Neuronal stem cell (in vitro differentiated cells): ENCODE results near the gene PTPRD.

Source experiments
- DNase-seq: peaks from one replicate; pipeline ENCODE4 v3.0.0-alpha.2; 2013; ENCODE audit warnings: low spot score
- H2AFZ ChIP-seq: one replicate; pipeline ENCODE4 v1.6.1; 2013; ENCODE audit warnings: mild to moderate bottlenecking, low read length, inconsistent platforms
- H2AK5ac ChIP-seq: 2 replicates; pipeline ENCODE4 v1.6.1; 2013; ENCODE audit warnings: low read depth, mild to moderate bottlenecking, inconsistent platforms, low read length, moderate library complexity, mixed read lengths
- H2BK120ac ChIP-seq: 2 replicates; pipeline ENCODE4 v1.6.1; 2013; ENCODE audit warnings: low read depth, mild to moderate bottlenecking, inconsistent platforms, low read length, moderate library complexity, mixed read lengths
- H2BK12ac ChIP-seq: one replicate; pipeline ENCODE4 v1.6.1; 2013; ENCODE audit warnings: low read length, inconsistent platforms
- H2BK15ac ChIP-seq: 2 replicates; pipeline ENCODE4 v1.6.1; 2013; ENCODE audit warnings: mild to moderate bottlenecking, low read length, inconsistent platforms, mixed read lengths
- H2BK5ac ChIP-seq: one replicate; pipeline ENCODE4 v1.6.1; 2013; ENCODE audit warnings: inconsistent platforms, mild to moderate bottlenecking, low read length, moderate library complexity
- H3K14ac ChIP-seq: one replicate; pipeline ENCODE4 v1.6.1; 2013; ENCODE audit warnings: low read length, inconsistent platforms
- H3K18ac ChIP-seq: 2 replicates; pipeline ENCODE4 v1.6.1; 2013; ENCODE audit warnings: low read length, inconsistent platforms
- H3K23ac ChIP-seq: 2 replicates; pipeline ENCODE4 v1.6.1; 2013; ENCODE audit warnings: low read depth, mild to moderate bottlenecking, mixed read lengths, low read length, inconsistent platforms; ENCODE audit not compliant: poor library complexity
- H3K27ac ChIP-seq: replicated peaks from 3 replicates; pipeline ENCODE4 v1.5.1; 2013; ENCODE audit warnings: low read length, inconsistent platforms
- H3K27me3 ChIP-seq, 3 experiments: 2 replicates each; pipeline ENCODE4 v1.6.1; 2013; ENCODE audit warnings: low read length in 3 of 3, mild to moderate bottlenecking in 2 of 3, inconsistent platforms in 1 of 3, low read depth in 1 of 3, mixed read lengths in 1 of 3, moderate library complexity in 1 of 3; ENCODE audit not compliant: control insufficient read depth in 3 of 3, insufficient read depth in 3 of 3
- H3K36me3 ChIP-seq, 2 donors: replicated peaks in 1 of 2; 2 replicates each; pipeline ENCODE4 v1.6.1; 2013; ENCODE audit warnings: low read length in 2 of 2; ENCODE audit not compliant: control insufficient read depth in 2 of 2, insufficient read depth in 2 of 2
- H3K4ac ChIP-seq: 2 replicates; pipeline ENCODE4 v1.6.1; 2013; ENCODE audit warnings: inconsistent platforms, mild to moderate bottlenecking, low read length, moderate library complexity
- H3K4me1 ChIP-seq, 2 donors: 1 replicate in 1 of 2; 2 replicates in 1 of 2; pipeline ENCODE4 v1.6.1; 2013; ENCODE audit warnings: low read length in 2 of 2, low read depth in 1 of 2; ENCODE audit not compliant: control insufficient read depth in 2 of 2, insufficient read depth in 1 of 2
- H3K4me2 ChIP-seq: one replicate; pipeline ENCODE4 v1.6.1; 2013; ENCODE audit warnings: mild to moderate bottlenecking, low read length, inconsistent platforms; ENCODE audit not compliant: insufficient read depth, poor library complexity, severe bottlenecking
- H3K4me3 ChIP-seq, 2 donors: 2 replicates each; pipeline ENCODE4 v1.5.1; 2013; ENCODE audit warnings: low read length in 2 of 2, mild to moderate bottlenecking in 2 of 2, inconsistent platforms in 1 of 2, moderate library complexity in 1 of 2
- H3K79me1 ChIP-seq: one replicate; pipeline ENCODE4 v1.6.1; 2013; ENCODE audit warnings: low read depth, mild to moderate bottlenecking, inconsistent platforms, low read length, moderate library complexity
- H3K9ac ChIP-seq: one replicate; pipeline ENCODE4 v1.6.1; 2013; ENCODE audit warnings: mild to moderate bottlenecking, low read depth, low read length, inconsistent platforms; ENCODE audit not compliant: poor library complexity
- H3K9me3 ChIP-seq, 2 donors: replicated peaks in 1 of 2; 2 replicates each; pipeline versions ENCODE3 to v1.6.1; 2013; ENCODE audit warnings: low read length in 2 of 2, mild to moderate bottlenecking in 2 of 2, inconsistent platforms in 1 of 2, low read depth in 1 of 2, mixed read lengths in 1 of 2, moderate library complexity in 1 of 2; ENCODE audit not compliant: control insufficient read depth in 2 of 2, insufficient read depth in 1 of 2
- H4K8ac ChIP-seq: one replicate; pipeline ENCODE4 v1.6.1; 2013; ENCODE audit warnings: low read depth, mild to moderate bottlenecking, inconsistent platforms, low read length, moderate library complexity
- H4K91ac ChIP-seq: one replicate; pipeline ENCODE4 v1.6.1; 2013; ENCODE audit warnings: low read length, low read depth, mild to moderate bottlenecking, inconsistent platforms; ENCODE audit not compliant: poor library complexity
- WGBS, 2 donors: extraction: QIAGEN DNeasy Blood & Tissue Kit; methylation state at CpG; one replicate each; pipeline ENCODE4 v1.1.7; 2013; ENCODE audit warnings: missing lambda C conversion rate in 2 of 2, mixed read lengths in 1 of 2; ENCODE audit not compliant: insufficient read length in 2 of 2, insufficient replicate concordance in 1 of 2; ENCODE audit errors: extremely low coverage in 2 of 2; 5-methylcytosine and 5-hydroxymethylcytosine counted together

PTPRD gene

DNA sequence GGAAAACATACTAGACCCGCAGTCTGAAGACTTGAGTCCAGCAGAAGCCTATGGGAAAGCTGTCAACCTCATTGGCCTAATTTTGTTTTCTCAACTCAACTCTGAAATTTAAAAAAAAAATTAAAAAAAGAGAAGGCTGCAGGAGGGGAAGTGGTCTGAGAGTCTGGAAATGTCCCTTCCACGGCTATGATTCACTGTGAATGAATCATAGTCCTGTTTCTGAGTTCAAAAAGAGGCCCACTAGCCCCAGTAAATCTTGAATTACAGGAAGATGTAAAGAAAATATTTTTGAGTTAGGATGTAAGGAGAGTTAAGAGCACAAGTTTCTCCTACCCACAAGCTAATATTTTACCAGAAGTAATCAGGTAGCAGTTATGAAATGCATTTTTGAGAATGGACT lies 2247.8 kb downstream of the PTPRD start:
- H3K9ac ChIP-seq = no peak overlapping the region
- H2BK12ac ChIP-seq = no peak overlapping the region
- H3K4ac ChIP-seq = no peak overlapping the region
- no peaks in the 10 kb centered on the region for H3K9me3 ChIP-seq
- no peaks in the 10 kb centered on the region for H3K27me3 ChIP-seq
- no peak overlapping the region for H4K91ac ChIP-seq
- no peak overlapping the region for H2AFZ ChIP-seq
- H3K27ac ChIP-seq = no peak overlapping the region
- H3K14ac ChIP-seq = no peak overlapping the region
- WGBS, 2 donors = no CpG with 5 or more reads among the region's 2 CpGs
- H2BK5ac ChIP-seq = no peak overlapping the region
- no peak overlapping the region for H3K4me3 ChIP-seq
- no peak overlapping the region for H2BK15ac ChIP-seq
- no peak for DNase-seq
- no peak overlapping the region for H3K23ac ChIP-seq
- H4K8ac ChIP-seq = no peak overlapping the region
- no peak overlapping the region for H2BK120ac ChIP-seq
- H3K4me2 ChIP-seq = no peak overlapping the region
- no peaks in the 10 kb centered on the region for H3K4me1 ChIP-seq
- no peak overlapping the region for H2AK5ac ChIP-seq
- no peak overlapping the region for H3K18ac ChIP-seq
- H3K79me1 ChIP-seq = no peaks in the 10 kb centered on the region
- no peaks in the 10 kb centered on the region for H3K36me3 ChIP-seq

DNA sequence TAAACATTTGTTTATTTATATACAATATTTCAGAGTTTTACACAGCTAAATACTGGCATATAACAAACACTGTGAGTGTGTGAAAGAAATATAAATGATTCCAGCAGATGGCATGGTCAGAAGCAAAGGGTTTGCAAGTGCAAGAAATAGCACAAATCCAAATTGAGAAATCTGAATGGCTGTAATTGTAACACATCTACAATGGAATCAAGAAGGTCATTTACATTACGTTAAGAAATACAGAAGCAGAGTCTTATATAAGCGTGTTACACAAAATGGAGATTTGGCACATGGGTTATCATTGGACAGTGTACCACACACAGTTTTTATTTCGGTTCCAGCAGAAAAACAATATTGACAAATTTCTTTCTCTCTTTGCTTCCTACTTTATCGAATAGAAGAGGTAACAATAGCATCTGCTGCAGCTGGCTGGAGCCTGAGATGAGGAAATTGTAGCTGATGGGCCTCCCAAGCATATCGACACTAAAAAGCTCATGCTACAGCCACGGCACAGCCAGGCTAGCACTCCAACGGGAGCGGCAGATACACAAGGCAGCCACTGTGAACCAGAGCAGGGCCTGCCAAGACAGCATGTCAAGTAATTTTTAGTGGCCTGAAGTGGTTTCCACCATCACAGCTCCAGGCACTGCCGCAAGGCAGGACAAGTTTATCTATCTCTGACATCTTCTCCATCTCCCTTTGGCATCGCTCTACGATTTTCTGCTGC lies 2248.6 kb downstream of the PTPRD start:
- Histone ChIP-seq H3K4me2 (no peak overlapping the region), H3K18ac (no peak overlapping the region), H3K9me3 (no peaks in the 10 kb centered on the region), H2AFZ (no peak overlapping the region), H4K8ac (no peak overlapping the region), H2BK15ac (no peak overlapping the region), H3K9ac (no peak overlapping the region), H2BK120ac (no peak overlapping the region), H3K27ac (no peak overlapping the region), H3K4me1 (no peaks in the 10 kb centered on the region), H2BK5ac (no peak overlapping the region), H3K14ac (no peak overlapping the region), H2AK5ac (no peak overlapping the region), H3K23ac (no peak overlapping the region), H3K4me3 (no peak overlapping the region), H4K91ac (no peak overlapping the region), H2BK12ac (no peak overlapping the region), H3K27me3 (no peaks in the 10 kb centered on the region), H3K79me1 (no peaks in the 10 kb centered on the region), H3K36me3 (peaks cover 0 to 1% of the 10 kb centered on the region in 2 donors), H3K4ac (no peak overlapping the region)
- DNase-seq = no peak
- no CpG with 5 or more reads among the region's 11 CpGs for WGBS, 2 donors

DNA sequence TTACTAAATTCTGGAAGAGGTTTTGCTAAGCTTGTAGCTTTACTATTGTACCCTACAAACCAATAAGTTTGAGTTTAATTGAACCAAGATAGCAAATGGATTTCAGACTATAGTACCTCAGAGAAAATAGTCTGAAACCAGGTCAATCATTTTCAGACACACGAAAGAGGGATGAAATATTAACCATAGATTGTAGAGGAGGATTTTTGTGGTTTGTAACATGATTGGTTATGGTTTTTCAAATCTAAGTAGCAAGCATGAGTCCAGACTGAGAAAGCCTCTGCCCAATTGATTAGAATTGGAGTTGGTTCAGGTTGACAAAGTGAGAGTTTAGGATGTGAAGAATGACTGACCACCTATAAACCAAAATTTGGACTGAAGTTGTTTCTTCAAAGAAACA lies 2250.6 kb downstream of the PTPRD start:
- no peak overlapping the region for H3K23ac ChIP-seq
- H3K9me3 ChIP-seq = no peaks in the 10 kb centered on the region
- no peak overlapping the region for H2BK12ac ChIP-seq
- no peaks in the 10 kb centered on the region for H3K4me1 ChIP-seq
- no peak overlapping the region for H3K4ac ChIP-seq
- H3K27me3 ChIP-seq = no peaks in the 10 kb centered on the region
- H2AK5ac ChIP-seq = no peak overlapping the region
- H4K91ac ChIP-seq = no peak overlapping the region
- no CpG with 5 or more reads among the region's 1 CpG for WGBS, 2 donors
- no peak overlapping the region for H3K14ac ChIP-seq
- H2BK15ac ChIP-seq = no peak overlapping the region
- H2BK5ac ChIP-seq = no peak overlapping the region
- no peaks in the 10 kb centered on the region for H3K79me1 ChIP-seq
- no peak overlapping the region for H2BK120ac ChIP-seq
- H3K18ac ChIP-seq = no peak overlapping the region
- no peak overlapping the region for H3K4me2 ChIP-seq
- no peak overlapping the region for H2AFZ ChIP-seq
- no peak overlapping the region for H4K8ac ChIP-seq
- no peak overlapping the region for H3K4me3 ChIP-seq
- H3K9ac ChIP-seq = no peak overlapping the region
- no peak overlapping the region for H3K27ac ChIP-seq
- no peak for DNase-seq
- H3K36me3 ChIP-seq = peaks cover 0 to 1% of the 10 kb centered on the region in 2 donors

DNA sequence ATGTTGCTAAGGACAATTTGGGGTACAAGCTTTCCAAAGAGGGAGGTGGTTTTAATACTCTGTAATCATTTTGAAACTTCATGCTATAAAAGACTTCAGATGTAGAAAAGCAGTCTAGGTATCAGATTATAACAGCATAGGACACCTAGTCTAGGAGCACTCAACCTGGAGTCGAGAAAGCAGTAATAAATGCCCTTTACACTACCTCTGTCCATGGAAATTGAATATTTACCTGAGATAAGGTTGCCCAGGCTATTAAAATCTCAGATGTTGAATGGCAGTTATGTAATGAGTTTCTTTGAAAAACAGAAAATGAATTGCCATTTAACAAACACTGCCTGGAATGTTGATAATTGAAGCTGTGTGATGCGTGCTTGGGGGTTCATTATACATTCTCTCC lies 2251.4 kb downstream of the PTPRD start:
- Histone ChIP-seq H4K8ac (no peak overlapping the region), H2BK5ac (no peak overlapping the region), H4K91ac (no peak overlapping the region), H3K9me3 (no peaks in the 10 kb centered on the region), H3K4me2 (no peak overlapping the region), H3K23ac (no peak overlapping the region), H3K27ac (no peak overlapping the region), H3K14ac (no peak overlapping the region), H2BK15ac (no peak overlapping the region), H3K27me3 (no peaks in the 10 kb centered on the region), H2BK120ac (no peak overlapping the region), H3K18ac (no peak overlapping the region), H3K4me3 (no peak overlapping the region), H3K4me1 (no peaks in the 10 kb centered on the region), H2BK12ac (no peak overlapping the region), H2AFZ (no peak overlapping the region), H3K79me1 (no peaks in the 10 kb centered on the region), H3K9ac (no peak overlapping the region), H2AK5ac (no peak overlapping the region), H3K36me3 (peaks cover 0 to 1% of the 10 kb centered on the region in 2 donors), H3K4ac (no peak overlapping the region)
- DNase-seq = no peak
- no CpG with 5 or more reads among the region's 2 CpGs for WGBS, 2 donors
